MM.1S (cell line): Measurements from ENCODE around the gene ATXN1.

Source experiments
- CTCF ChIP-seq: fragments of 300-600 bp; sonication (generic); IDR thresholded peaks from 2 replicates; pipeline ENCODE4 v1.5.1; 2016; ENCODE audit warnings: antibody characterized with exemption, low read length, mixed read lengths
- EZH2 ChIP-seq: fragments of 300-600 bp; sonication (generic); optimal IDR thresholded peaks from 2 replicates; pipeline ENCODE3; 2017; ENCODE audit warnings: low read depth, mild to moderate bottlenecking, antibody characterized with exemption, low read length, mixed read lengths

GRCh38 chr6:16575655-16576054 lies 185.6 kb downstream of the ATXN1 start:
- TF ChIP-seq CTCF (no peak), EZH2 (no peak)
